ENCODE data around the gene OSBPL1A. TPM values are rescaled to one million over a fixed set of nuclear protein-coding genes. Genes with fewer than 3 reads are reported as not detected.
A peak's percentile ranks its signal among the peaks of the same experiment; 100 is the strongest.

The OSBPL1A gene
- total and polyA plus RNA-seq, 10 of the 15 experiments (the other 5 are each of a cell fraction or from before 2014, with no cell fraction given): 0.02 to 0.83 (median 0.11) TPM; not detected in 6

DNA sequence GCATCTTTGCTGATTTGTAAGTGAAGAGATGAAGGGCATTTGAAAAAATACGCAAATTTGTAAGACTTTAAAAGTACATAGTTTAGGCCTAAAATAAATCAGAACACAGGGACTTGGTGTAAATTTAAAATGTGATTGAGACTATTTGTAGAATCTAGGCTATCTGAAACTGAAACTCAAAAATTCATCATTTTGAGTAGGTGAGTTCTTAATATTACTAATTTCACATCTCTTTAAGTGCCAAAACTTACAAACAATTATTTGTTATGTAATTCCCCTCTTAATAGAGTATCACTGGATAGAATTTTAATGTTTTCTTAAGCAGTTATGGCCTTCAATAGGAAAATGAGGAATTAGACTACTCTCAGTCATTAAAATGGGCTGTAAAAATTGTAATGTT, 48.8 kb upstream of the OSBPL1A start:
- Histone ChIP-seq H3K9me3 (replicated peaks; ENCODE audit: control insufficient read depth, insufficient read depth, low read length) (no peaks in the 10 kb centered on the region), H2AFZ (ENCODE audit: control insufficient read depth, low read depth, low read length) (no peak overlapping the region), H3K4me1 (ENCODE audit: control insufficient read depth, insufficient read depth, low read length) (peaks cover 14% of the 10 kb centered on the region), H3K79me2 (ENCODE audit: control insufficient read depth, insufficient read depth, low read length) (no peaks in the 10 kb centered on the region), H3K4me2 (ENCODE audit: control insufficient read depth, insufficient read depth) (peak overlapping the region; percentile 23; the same call in 1 of the 2 replicates), H4K20me1 (ENCODE audit: control insufficient read depth, insufficient read depth) (no peaks in the 10 kb centered on the region), H3K4me3 (no peak overlapping the region), H3K27me3 (replicated peaks in 1 of 2; ENCODE audit: control insufficient read depth in 2 of 2, insufficient read depth in 2 of 2, low read length in 1 of 2) (no peaks in the 10 kb centered on the region), H3K9ac (ENCODE audit: control insufficient read depth, insufficient read depth, low read length) (no peak overlapping the region), H3K27ac (ENCODE audit: control insufficient read depth, insufficient read depth) (no peak overlapping the region), H3K36me3 (ENCODE audit: control insufficient read depth in 2 of 2, insufficient read depth in 2 of 2, low read length in 1 of 2) (no peaks in the 10 kb centered on the region)
- intact Hi-C loops (cut with micrococcal nuclease; ENCODE audit: unreplicated experiment) (no loop called here), in situ Hi-C loops (cut with MboI) (no loop called here)
- CTCF ChIA-PET: interaction anchor here (0.6 to 1.7 kb wide), 5 partner anchors 41 to 100 kb away, joined by 3 to 12 read pairs (median 4); no protein-coding TSS in a partner anchor
- POLR2A ChIA-PET: no interaction called here
- RAD21 ChIA-PET (ENCODE audit: unreplicated experiment): interaction anchor here (0.6 to 1.2 kb wide), 3 partner anchors 42 to 1938 kb away, joined by 3 to 4 read pairs (median 3); no protein-coding TSS in a partner anchor
- TF ChIP-seq SIX5 (IDR thresholded peaks at IDR 0.05; ENCODE audit: low read depth, low read length, severe bottlenecking): no peak
- TF ChIP-seq JUNB (IDR thresholded peaks at IDR 0.05): peak; percentile 82
- TF ChIP-seq HCFC1 (IDR thresholded peaks at IDR 0.05; ENCODE audit: low read length): no peak
- TF ChIP-seq MTA2 (IDR thresholded peaks at IDR 0.05; ENCODE audit: low read depth): peak; percentile 46; the same call in 1 of the 2 replicates
- TF ChIP-seq MEF2A (IDR thresholded peaks at IDR 0.05; ENCODE audit: insufficient read depth, low read depth, low read length): peak; percentile 86
- peak; percentile 66 for TF ChIP-seq NFIC (IDR thresholded peaks at IDR 0.05; ENCODE audit: low read depth, low read length)
- no peak for TF ChIP-seq NR2C1 (IDR thresholded peaks at IDR 0.05)
- TF ChIP-seq ESRRA (IDR thresholded peaks at IDR 0.05; ENCODE audit: low read length): no peak
- TF ChIP-seq, protein P1, sequence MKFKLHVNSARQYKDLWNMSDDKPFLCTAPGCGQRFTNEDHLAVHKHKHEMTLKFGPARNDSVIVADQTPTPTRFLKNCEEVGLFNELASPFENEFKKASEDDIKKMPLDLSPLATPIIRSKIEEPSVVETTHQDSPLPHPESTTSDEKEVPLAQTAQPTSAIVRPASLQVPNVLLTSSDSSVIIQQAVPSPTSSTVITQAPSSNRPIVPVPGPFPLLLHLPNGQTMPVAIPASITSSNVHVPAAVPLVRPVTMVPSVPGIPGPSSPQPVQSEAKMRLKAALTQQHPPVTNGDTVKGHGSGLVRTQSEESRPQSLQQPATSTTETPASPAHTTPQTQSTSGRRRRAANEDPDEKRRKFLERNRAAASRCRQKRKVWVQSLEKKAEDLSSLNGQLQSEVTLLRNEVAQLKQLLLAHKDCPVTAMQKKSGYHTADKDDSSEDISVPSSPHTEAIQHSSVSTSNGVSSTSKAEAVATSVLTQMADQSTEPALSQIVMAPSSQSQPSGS (IDR thresholded peaks at IDR 0.05; ENCODE audit: low read length): peak; percentile 60
- peak; percentile 71 for ATAC-seq
- DNase-seq (ENCODE audit: low read depth, low spot score): no peak
- BruUV-seq (replicated peaks): no TSS peak
- SMC1A ChIA-PET (ENCODE audit: uncharacterized antibody, unreplicated experiment): interaction anchor here (0.6 to 1.4 kb wide), 5 partner anchors 14 to 147 kb away, joined by 3 to 5 read pairs (median 3); partner anchors contain the start of gene HRH4
- FAIRE-seq: peak; percentile 23
- 75% methylated on average over 1 of the region's 1 CpG for WGBS (ENCODE audit: insufficient coverage, insufficient replicate concordance, low lambda C conversion rate, missing lambda C conversion rate)
